OCI-M2 (cell line): Measurements from ENCODE around the gene FOXD1.
"Not testable (repeated sequence)": the region's sequence is repeated elsewhere in the genome, so short reads cannot be mapped to it uniquely, and the experiment has no call there.

Experiments used
- DNase-seq: peaks from one replicate; lab custom pipeline; 2025; ENCODE audit not compliant: unreplicated experiment; lab: John Stamatoyannopoulos, UW

Gene FOXD1

GRCh38 chr5:73464016-73464745, 15.6 kb upstream of the FOXD1 start:
- DNase-seq: no peak

- no peak for DNase-seq
Measured at GRCh38 chr5:73460133-73460532, 11.6 kb upstream of the FOXD1 start.

GRCh38 chr5:73459366-73459765, 10.8 kb upstream of the FOXD1 start:
- no peak for DNase-seq

GRCh38 chr5:73456462-73456861, 7.9 kb upstream of the FOXD1 start:
- not testable (repeated sequence) for DNase-seq

- DNase-seq: no peak
Measured at GRCh38 chr5:73454379-73455036, 5.9 kb upstream of the FOXD1 start.

GRCh38 chr5:73452215-73452614, 3.6 kb upstream of the FOXD1 start:
- no peak for DNase-seq

- DNase-seq: no peak
Measured at GRCh38 chr5:73451224-73452130, 2.9 kb upstream of the FOXD1 start.

GRCh38 chr5:73450672-73451223, 2.2 kb upstream of the FOXD1 start:
- DNase-seq: no peak

- DNase-seq: no peak
Measured at GRCh38 chr5:73450137-73450536, 1.6 kb upstream of the FOXD1 start.

GRCh38 chr5:73447530-73448462, 781 bp downstream of the FOXD1 start:
- DNase-seq: no peak

GRCh38 chr5:73446631-73447529, 1.7 kb downstream of the FOXD1 start:
- DNase-seq: no peak

- DNase-seq: no peak
Measured at GRCh38 chr5:73445665-73446630, 2.6 kb downstream of the FOXD1 start.

- no peak for DNase-seq
Measured at GRCh38 chr5:73444499-73445438, 3.8 kb downstream of the FOXD1 start.

- no peak for DNase-seq
Measured at GRCh38 chr5:73443829-73444498, 4.6 kb downstream of the FOXD1 start.

GRCh38 chr5:73442996-73443627, 5.5 kb downstream of the FOXD1 start:
- DNase-seq: no peak

- no peak for DNase-seq
Measured at GRCh38 chr5:73442231-73442811, 6.3 kb downstream of the FOXD1 start.
